Nephron (organoid): Measurements from ENCODE around the gene SECISBP2.
"Not testable (repeated sequence)": the region's sequence is repeated elsewhere in the genome, so short reads cannot be mapped to it uniquely, and the experiment has no call there.

ENCODE experiments used
- H3K27ac Mint-ChIP-seq, 3 experiments: 2 replicates each; pipeline ENCODE4 v1.8.0; 2020; ENCODE audit warnings: mixed read lengths in 3 of 3, mild to moderate bottlenecking in 2 of 3, moderate library complexity in 1 of 3
- H3K27me3 Mint-ChIP-seq: 2 replicates; pipeline ENCODE4 v1.8.0; 2021; ENCODE audit warnings: low read depth, mild to moderate bottlenecking, moderate library complexity, mixed read lengths
- H3K36me3 Mint-ChIP-seq: 2 replicates; pipeline ENCODE4 v1.8.0; 2020; ENCODE audit warnings: low read depth, mixed read lengths
- H3K4me1 Mint-ChIP-seq: 2 replicates; pipeline ENCODE4 v1.8.0; 2020; ENCODE audit warnings: mixed read lengths
- H3K4me3 Mint-ChIP-seq, 3 experiments: 2 replicates each; pipeline ENCODE4 v1.8.0; 2020; ENCODE audit warnings: mild to moderate bottlenecking in 3 of 3, mixed read lengths in 3 of 3, moderate library complexity in 2 of 3
- H3K9me3 Mint-ChIP-seq: 2 replicates; pipeline ENCODE4 v1.8.0; 2020; ENCODE audit warnings: mixed read lengths
- CTCF ChIP-seq, 3 experiments: fragments of 200-600 bp; sonication (generic); IDR thresholded peaks; one replicate each; pipeline ENCODE4 v1.5.0; 2021; ENCODE audit warnings: antibody characterized with exemption in 3 of 3; ENCODE audit not compliant: unreplicated experiment in 3 of 3

Gene SECISBP2

GRCh38 chr9:89368978-89369377, 50.7 kb downstream of the SECISBP2 start:
- H3K4me3 Mint-ChIP-seq: no peak overlapping the region
- no peaks in the 10 kb centered on the region for H3K27me3 Mint-ChIP-seq
- H3K27ac Mint-ChIP-seq: no peak overlapping the region
- no peaks in the 10 kb centered on the region for H3K4me1 Mint-ChIP-seq
- no peak for TF ChIP-seq CTCF (IDR thresholded peaks at IDR 0.05; ENCODE audit: unreplicated experiment in 3 of 3)
- no peaks in the 10 kb centered on the region for H3K9me3 Mint-ChIP-seq
- H3K36me3 Mint-ChIP-seq: no peaks in the 10 kb centered on the region

GRCh38 chr9:89370593-89370992, 52.3 kb downstream of the SECISBP2 start:
- no peaks in the 10 kb centered on the region for H3K27me3 Mint-ChIP-seq
- no peak overlapping the region for H3K27ac Mint-ChIP-seq
- H3K4me3 Mint-ChIP-seq: no peak overlapping the region
- H3K4me1 Mint-ChIP-seq: no peaks in the 10 kb centered on the region
- no peak for TF ChIP-seq CTCF (IDR thresholded peaks at IDR 0.05; ENCODE audit: unreplicated experiment in 3 of 3)
- H3K36me3 Mint-ChIP-seq: no peaks in the 10 kb centered on the region
- H3K9me3 Mint-ChIP-seq: no peaks in the 10 kb centered on the region

- not testable (repeated sequence) for H3K27ac Mint-ChIP-seq, H3K27me3 Mint-ChIP-seq, H3K9me3 Mint-ChIP-seq, H3K4me1 Mint-ChIP-seq, H3K36me3 Mint-ChIP-seq, H3K4me3 Mint-ChIP-seq
Observed at GRCh38 chr9:89371791-89372190, 53.5 kb downstream of the SECISBP2 start.

GRCh38 chr9:89372230-89372816, 54.0 kb downstream of the SECISBP2 start:
- TF ChIP-seq CTCF (IDR thresholded peaks at IDR 0.05; ENCODE audit: unreplicated experiment in 3 of 3): no peak
- H3K27me3 Mint-ChIP-seq: no peaks in the 10 kb centered on the region
- peaks cover 9% of the 10 kb centered on the region for H3K36me3 Mint-ChIP-seq
- no peak overlapping the region for H3K4me3 Mint-ChIP-seq
- H3K9me3 Mint-ChIP-seq: no peaks in the 10 kb centered on the region
- H3K27ac Mint-ChIP-seq: no peak overlapping the region
- no peaks in the 10 kb centered on the region for H3K4me1 Mint-ChIP-seq

- no peaks in the 10 kb centered on the region for H3K9me3 Mint-ChIP-seq
- H3K27me3 Mint-ChIP-seq: no peaks in the 10 kb centered on the region
- no peaks in the 10 kb centered on the region for H3K4me1 Mint-ChIP-seq
- H3K36me3 Mint-ChIP-seq: peaks cover 13% of the 10 kb centered on the region
- no peak for TF ChIP-seq CTCF (IDR thresholded peaks at IDR 0.05; ENCODE audit: unreplicated experiment in 3 of 3)
- no peak overlapping the region for H3K4me3 Mint-ChIP-seq
- no peak overlapping the region for H3K27ac Mint-ChIP-seq
Observed at GRCh38 chr9:89372979-89373378, 54.7 kb downstream of the SECISBP2 start.

- H3K27me3 Mint-ChIP-seq: no peaks in the 10 kb centered on the region
- peaks cover 22% of the 10 kb centered on the region for H3K36me3 Mint-ChIP-seq
- no peaks in the 10 kb centered on the region for H3K9me3 Mint-ChIP-seq
- H3K4me3 Mint-ChIP-seq: no peak overlapping the region
- no peak overlapping the region for H3K27ac Mint-ChIP-seq
- no peaks in the 10 kb centered on the region for H3K4me1 Mint-ChIP-seq
- TF ChIP-seq CTCF (IDR thresholded peaks at IDR 0.05; ENCODE audit: unreplicated experiment in 3 of 3): no peak
Observed at GRCh38 chr9:89374176-89374575, 55.9 kb downstream of the SECISBP2 start.
